Memory B cell (primary cell): ENCODE measurements around the gene ACVR1.

Source experiments
- ATAC-seq: fragments of 150-1000 bp; cut with Tn5 transposase; 2 replicates; pipeline ENCODE4 v1.10.0; 2021; ENCODE audit warnings: low read depth, mild to moderate bottlenecking, moderate library complexity
- DNase-seq, 2 donors: peaks; one replicate each; pipeline ENCODE4 v3.0.0; 2022; ENCODE audit warnings: low spot score in 2 of 2
- H3K27ac Mint-ChIP-seq: one replicate; pipeline ENCODE4 v1.8.0; 2022; ENCODE audit warnings: mild to moderate bottlenecking, moderate library complexity, mixed read lengths
- H3K27me3 Mint-ChIP-seq: one replicate; pipeline ENCODE4 v1.8.0; 2022; ENCODE audit warnings: mixed read lengths
- H3K36me3 Mint-ChIP-seq: one replicate; pipeline ENCODE4 v1.8.0; 2022; ENCODE audit warnings: mild to moderate bottlenecking, mixed read lengths
- H3K4me1 Mint-ChIP-seq: one replicate; pipeline ENCODE4 v1.8.0; 2022; ENCODE audit warnings: mixed read lengths
- H3K4me3 Mint-ChIP-seq: one replicate; pipeline ENCODE4 v1.8.0; 2022; ENCODE audit warnings: mild to moderate bottlenecking, moderate library complexity, mixed read lengths
- H3K9me3 Mint-ChIP-seq: one replicate; pipeline ENCODE4 v1.8.0; 2022; ENCODE audit warnings: mixed read lengths

Gene ACVR1

DNA sequence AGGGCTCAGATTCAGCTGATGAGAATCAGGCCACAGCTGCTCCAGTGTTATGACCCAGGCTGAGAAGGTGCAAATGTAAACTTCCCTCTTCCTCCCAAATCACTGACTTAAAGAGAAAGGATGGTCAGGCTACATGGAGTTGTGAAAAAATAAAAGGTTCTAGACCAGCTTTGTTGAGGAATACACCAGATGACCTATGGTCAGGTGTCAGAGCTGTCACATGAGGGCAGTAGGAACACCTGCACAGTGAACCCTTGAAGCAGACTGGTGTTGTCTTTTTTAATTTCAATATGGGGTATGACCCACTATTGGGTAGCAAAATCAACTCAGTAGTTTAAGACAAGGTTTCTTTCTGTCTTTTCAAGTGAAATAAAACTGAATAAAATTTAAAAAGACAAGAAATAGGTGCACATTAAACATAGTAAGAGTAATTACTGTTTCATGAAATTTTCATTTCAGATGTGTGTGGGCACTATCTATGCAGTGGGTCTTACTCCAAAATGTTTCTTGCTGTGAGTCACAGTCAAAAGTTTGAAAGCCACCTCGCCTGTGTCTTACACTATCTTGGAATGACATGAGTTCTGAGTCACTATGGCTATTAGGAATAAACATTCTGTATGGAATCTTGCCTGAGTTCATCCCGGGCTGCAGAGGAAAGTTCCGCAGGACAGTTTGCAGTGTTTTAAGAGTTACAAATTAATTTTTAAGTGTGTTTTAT is 83.6 kb downstream of the ACVR1 start:
- no peak for DNase-seq

DNA sequence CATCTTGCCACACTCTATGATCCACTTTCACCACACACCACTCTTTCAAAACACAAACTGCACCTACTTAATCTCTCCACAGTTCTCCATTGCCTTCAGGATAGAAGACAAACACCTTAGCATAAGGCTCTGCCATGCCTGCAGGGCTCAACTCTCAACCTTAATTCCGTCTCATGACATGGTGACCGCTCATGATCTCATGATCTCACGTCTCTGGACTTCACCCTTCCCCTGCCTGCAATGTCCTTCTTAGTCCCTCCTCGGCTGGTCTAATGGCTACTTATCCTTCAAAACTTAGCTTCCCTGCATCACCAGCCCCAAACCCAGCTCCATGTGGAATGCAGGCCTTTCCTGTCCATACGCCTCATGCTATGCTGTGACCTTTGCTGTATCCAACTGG is 85.3 kb downstream of the ACVR1 start:
- no peaks in the 10 kb centered on the region for H3K4me1 Mint-ChIP-seq
- no peaks in the 10 kb centered on the region for H3K9me3 Mint-ChIP-seq
- no peak for DNase-seq
- ATAC-seq, result no peak
- H3K27me3 Mint-ChIP-seq, result no peaks in the 10 kb centered on the region
- no peak overlapping the region for H3K4me3 Mint-ChIP-seq
- no peak overlapping the region for H3K27ac Mint-ChIP-seq
- no peaks in the 10 kb centered on the region for H3K36me3 Mint-ChIP-seq

More for the DNA sequence above, 83.6 kb downstream of the ACVR1 start:
- H3K4me1 Mint-ChIP-seq, result no peaks in the 10 kb centered on the region
- no peak overlapping the region for H3K27ac Mint-ChIP-seq
- H3K4me3 Mint-ChIP-seq, result no peak overlapping the region
- H3K9me3 Mint-ChIP-seq, result no peaks in the 10 kb centered on the region
- H3K27me3 Mint-ChIP-seq, result no peaks in the 10 kb centered on the region
- no peaks in the 10 kb centered on the region for H3K36me3 Mint-ChIP-seq
- ATAC-seq, result no peak

DNA sequence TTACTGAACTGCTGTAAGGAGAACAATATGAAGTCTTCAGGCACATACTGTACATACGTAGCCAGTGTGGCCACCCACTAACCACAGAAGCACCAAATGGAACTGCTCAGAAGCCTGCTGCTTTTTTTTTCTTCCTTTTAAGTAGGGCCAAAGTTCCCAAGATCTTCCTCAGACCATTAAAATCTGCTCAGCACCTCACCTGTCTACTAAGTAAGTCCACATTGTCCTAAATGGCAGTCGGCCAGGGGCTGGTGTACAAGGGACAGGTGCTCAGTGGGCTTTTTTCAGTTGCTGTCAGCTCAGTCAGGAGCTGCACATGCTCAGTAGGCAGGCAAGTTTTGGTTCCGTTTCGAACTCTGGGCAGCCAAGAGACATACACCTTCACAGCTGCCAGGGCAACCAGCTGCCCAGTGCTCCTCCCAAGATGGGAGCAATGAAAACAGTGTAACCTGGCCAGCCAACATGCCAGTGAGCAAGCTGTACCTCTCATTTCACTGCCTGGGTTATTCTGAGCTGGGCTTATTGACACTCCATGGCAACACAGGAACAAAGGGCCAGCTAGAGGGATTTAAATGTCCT is 86.1 kb downstream of the ACVR1 start:
- no peaks in the 10 kb centered on the region for H3K9me3 Mint-ChIP-seq
- H3K27me3 Mint-ChIP-seq, result no peaks in the 10 kb centered on the region
- no peak overlapping the region for H3K27ac Mint-ChIP-seq
- ATAC-seq (no peak), DNase-seq (no peak)
- no peaks in the 10 kb centered on the region for H3K4me1 Mint-ChIP-seq
- H3K4me3 Mint-ChIP-seq, result no peak overlapping the region
- no peaks in the 10 kb centered on the region for H3K36me3 Mint-ChIP-seq

DNA sequence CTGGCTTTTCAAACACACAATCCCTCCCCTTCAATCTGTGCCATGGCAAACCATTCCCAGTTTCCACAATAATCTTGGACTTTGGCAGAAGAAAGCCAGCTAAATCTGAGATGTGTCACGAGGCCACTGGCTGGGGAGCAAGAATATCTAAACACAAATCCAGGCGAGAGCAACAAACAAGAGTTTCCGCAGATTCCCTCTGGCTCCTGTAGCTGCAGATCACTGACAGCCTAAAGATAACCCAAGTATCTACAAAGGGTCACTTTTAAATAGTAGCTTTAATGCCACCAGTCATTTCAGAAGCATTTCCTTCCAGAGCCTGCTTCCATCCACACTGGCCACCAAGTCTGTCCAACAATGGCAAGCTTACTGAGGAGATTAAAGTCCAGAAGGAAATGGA is 86.9 kb downstream of the ACVR1 start:
- Mint-ChIP-seq H3K9me3 (no peaks in the 10 kb centered on the region), H3K27me3 (no peaks in the 10 kb centered on the region), H3K27ac (peak overlapping the region; percentile 3), H3K36me3 (no peaks in the 10 kb centered on the region), H3K4me3 (no peak overlapping the region), H3K4me1 (no peaks in the 10 kb centered on the region)
- DNase-seq, result no peak
- ATAC-seq, result no peak

DNA sequence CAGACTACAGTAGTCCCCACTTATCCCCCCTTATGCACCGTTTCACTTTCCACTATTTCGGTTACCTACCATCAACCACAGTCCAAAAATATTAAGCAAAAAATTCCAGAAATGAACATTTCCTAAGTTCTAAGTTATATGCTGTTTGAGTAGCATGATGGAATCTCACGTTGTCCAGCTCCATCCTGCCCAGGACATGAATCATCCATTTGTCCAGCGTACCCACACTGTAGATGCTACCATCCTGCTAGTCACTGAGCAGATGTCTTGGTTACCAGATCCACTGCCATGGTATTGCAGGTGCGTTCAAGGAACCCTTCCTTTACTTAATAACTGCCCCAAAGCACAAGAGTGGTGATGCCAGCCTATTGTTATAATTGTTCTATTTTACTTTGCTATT is 87.9 kb downstream of the ACVR1 start:
- Mint-ChIP-seq H3K4me3 (no peak overlapping the region), H3K4me1 (no peaks in the 10 kb centered on the region), H3K9me3 (no peaks in the 10 kb centered on the region), H3K27ac (no peak overlapping the region), H3K36me3 (no peaks in the 10 kb centered on the region), H3K27me3 (no peaks in the 10 kb centered on the region)
- ATAC-seq, result no peak
- DNase-seq, result no peak

DNA sequence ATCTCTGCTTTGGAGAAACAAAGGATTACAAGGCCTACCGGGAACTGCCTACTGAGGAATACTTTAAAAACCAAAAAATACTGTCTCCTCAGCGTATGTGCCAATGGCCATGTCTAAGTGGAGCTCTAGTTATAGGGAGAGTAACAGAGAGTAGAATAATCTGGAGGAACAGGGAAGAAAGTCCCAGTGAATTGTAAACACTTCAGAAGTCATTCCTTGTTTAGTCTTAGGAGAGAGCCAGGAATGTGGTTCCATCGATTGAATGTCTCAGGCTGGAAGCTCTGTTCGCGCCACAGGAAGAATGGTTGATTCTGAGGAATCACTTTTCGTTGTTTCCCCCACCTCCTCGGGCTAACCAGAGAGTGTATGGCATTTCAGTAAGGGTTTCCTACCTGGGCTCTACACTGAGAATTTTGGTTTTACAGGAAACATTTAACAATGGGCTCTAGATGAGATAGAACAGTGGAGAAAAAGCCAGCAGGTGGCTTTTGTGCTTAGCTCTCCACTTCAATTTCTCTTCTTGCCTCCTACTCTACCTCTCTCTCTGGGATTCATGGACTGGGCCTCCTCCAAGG is 88.7 kb downstream of the ACVR1 start:
- no peaks in the 10 kb centered on the region for H3K4me1 Mint-ChIP-seq
- DNase-seq (no peak), ATAC-seq (no peak)
- no peaks in the 10 kb centered on the region for H3K36me3 Mint-ChIP-seq
- no peaks in the 10 kb centered on the region for H3K27me3 Mint-ChIP-seq
- H3K4me3 Mint-ChIP-seq, result no peak overlapping the region
- H3K9me3 Mint-ChIP-seq, result no peaks in the 10 kb centered on the region
- H3K27ac Mint-ChIP-seq, result no peak overlapping the region

DNA sequence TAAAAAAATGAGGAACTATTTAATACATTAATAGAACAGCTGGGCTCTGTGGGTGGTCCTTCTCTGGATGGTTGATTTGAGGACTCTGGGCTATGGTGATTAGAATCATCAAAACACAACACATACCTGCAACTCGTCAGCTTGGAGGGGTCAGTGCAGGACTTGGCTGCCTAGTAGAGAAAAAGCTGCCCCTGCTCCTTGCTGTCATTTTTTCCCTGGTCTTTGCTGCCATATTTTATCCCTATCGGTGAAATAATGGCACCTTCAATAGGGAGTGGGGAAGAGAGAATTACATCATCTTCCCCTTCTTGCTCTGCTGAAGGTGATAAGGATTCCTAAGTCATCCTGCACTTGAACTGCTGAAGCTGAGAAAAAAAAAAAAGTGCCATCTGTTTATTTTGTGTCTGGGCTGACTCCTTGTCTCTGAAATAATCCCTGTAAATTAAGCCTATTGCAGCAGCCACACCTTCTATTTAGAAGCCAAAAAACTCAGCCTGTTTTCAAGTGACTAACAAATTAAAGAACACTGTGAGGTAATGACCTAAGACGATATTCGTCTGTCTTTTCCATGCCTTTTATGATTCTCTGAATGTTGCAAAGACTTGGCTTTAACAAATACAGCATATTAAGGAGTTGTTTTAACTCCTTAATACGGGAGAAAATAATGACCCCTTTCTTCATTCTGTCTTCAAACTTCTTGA is 89.3 kb downstream of the ACVR1 start:
- ATAC-seq, result no peak
- Mint-ChIP-seq H3K27ac (no peak overlapping the region), H3K27me3 (no peaks in the 10 kb centered on the region), H3K4me3 (no peak overlapping the region), H3K9me3 (no peaks in the 10 kb centered on the region), H3K36me3 (no peaks in the 10 kb centered on the region), H3K4me1 (no peaks in the 10 kb centered on the region)
- DNase-seq, result no peak

DNA sequence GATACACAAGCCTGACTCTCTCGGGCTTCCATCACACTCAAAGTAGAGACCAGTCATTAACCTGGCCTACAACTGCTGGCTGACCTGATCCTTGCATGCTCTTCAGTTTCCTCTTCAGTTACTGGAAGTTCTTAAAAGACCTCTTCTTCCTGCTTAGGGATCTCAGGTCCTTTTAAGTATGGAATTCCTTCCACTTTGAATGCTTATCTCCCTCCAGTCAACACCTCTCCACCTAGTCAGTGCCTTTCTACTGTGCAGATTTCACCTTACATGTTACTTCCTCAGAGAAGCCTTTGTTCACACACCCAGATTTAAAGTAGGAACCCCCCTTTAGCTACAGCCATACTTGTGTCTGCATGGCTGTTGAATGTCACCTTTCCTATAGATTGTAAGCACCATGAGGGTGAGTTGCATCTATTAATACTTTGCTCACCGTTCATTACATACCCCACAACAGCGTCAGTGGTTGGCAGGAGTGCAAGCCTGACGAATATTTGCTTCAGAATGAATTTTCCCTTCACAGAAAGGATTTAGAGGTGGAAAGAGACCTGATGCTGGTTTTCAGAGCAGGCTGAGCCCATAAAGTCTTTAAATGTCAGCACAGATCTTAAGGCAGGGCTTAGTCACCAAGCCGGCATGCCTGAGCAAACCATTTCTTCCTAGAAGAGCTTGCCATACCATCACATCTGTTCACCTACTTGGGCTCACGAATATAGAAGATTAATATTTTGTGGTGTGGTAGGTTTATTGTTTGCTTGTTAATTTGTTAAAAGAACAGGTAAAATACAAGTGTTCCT is 90.1 kb downstream of the ACVR1 start:
- no peaks in the 10 kb centered on the region for H3K4me1 Mint-ChIP-seq
- ATAC-seq, result no peak
- no peaks in the 10 kb centered on the region for H3K9me3 Mint-ChIP-seq
- H3K27me3 Mint-ChIP-seq, result no peaks in the 10 kb centered on the region
- H3K4me3 Mint-ChIP-seq, result no peak overlapping the region
- no peaks in the 10 kb centered on the region for H3K36me3 Mint-ChIP-seq
- no peak for DNase-seq
- H3K27ac Mint-ChIP-seq, result no peak overlapping the region

DNA sequence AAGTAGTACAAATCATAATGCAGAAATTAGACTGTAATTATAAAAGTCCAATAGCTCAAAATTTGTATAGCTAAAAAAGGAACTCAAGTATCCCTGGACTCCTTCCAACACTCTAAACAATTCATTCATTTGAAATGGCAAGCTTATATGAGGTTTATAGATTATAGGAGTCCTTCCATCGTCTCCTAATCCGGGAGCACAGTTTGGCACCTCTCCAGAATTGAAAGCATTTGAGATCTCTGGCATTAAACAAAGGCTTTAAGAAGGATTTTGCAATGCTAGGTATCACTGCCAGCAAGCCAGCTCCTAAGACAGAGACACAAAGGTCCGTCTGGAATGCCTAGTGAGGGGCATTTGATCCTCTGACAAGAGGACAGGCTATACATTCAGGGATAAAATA is 90.9 kb downstream of the ACVR1 start:
- peaks cover under 1% of the 10 kb centered on the region for H3K36me3 Mint-ChIP-seq
- H3K4me1 Mint-ChIP-seq, result no peaks in the 10 kb centered on the region
- H3K4me3 Mint-ChIP-seq, result no peak overlapping the region
- H3K27ac Mint-ChIP-seq, result no peak overlapping the region
- ATAC-seq (no peak), DNase-seq (no peak)
- H3K27me3 Mint-ChIP-seq, result no peaks in the 10 kb centered on the region
- H3K9me3 Mint-ChIP-seq, result no peaks in the 10 kb centered on the region

DNA sequence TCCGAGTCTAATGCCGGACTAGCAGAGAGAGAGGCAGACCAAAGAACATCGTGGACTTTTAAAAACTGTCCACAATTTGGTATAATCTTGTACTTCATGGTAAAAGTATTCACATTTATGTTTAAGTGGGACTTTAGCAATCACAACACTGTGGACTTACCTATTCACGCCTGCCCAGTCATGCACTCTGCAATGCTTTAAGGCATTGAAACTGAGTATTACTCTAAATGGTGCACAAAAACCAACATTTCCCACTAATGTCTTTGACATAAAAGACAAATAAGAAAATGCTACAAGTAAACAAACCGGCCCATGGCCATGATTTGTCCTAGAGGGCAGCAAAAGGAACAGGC is 91.3 kb downstream of the ACVR1 start:
- no peak for ATAC-seq
- H3K4me3 Mint-ChIP-seq, result no peak overlapping the region
- DNase-seq, result no peak
- H3K4me1 Mint-ChIP-seq, result no peaks in the 10 kb centered on the region
- H3K36me3 Mint-ChIP-seq, result peaks cover 3% of the 10 kb centered on the region
- H3K27ac Mint-ChIP-seq, result no peak overlapping the region
- H3K27me3 Mint-ChIP-seq, result no peaks in the 10 kb centered on the region
- no peaks in the 10 kb centered on the region for H3K9me3 Mint-ChIP-seq

DNA sequence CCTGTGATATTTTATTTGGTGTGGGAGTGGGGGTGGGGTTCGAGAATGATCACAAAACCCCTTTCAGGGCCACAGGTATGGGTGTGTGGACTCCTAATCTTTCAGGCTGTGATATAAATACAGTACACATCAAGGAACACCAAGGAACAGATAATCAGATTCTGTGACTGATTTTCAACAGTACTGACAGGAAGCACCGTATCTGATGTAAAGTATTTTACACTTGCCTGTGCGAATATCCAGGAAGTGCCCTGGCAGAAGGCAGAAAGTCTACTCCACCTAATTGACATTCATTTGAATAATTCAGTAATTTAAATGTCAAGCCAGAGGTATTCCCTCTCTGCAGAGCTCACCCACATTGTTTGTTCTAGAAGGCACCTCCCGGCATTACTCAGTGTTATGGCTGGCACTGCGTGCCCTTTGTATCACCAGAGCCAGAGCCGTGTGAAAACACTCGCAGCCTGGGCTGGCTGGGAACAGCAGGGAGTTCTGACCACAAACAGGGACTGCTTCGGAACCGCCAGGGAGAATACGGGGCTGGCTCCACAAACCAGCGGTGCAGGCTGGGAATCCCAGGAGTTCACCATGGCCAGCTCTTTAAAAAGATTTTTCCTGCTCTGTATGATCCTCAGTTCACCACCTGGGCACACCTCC is 91.8 kb downstream of the ACVR1 start:
- no peak overlapping the region for H3K4me3 Mint-ChIP-seq
- no peak overlapping the region for H3K27ac Mint-ChIP-seq
- no peaks in the 10 kb centered on the region for H3K27me3 Mint-ChIP-seq
- H3K4me1 Mint-ChIP-seq, result no peaks in the 10 kb centered on the region
- ATAC-seq (no peak), DNase-seq (no peak)
- no peaks in the 10 kb centered on the region for H3K9me3 Mint-ChIP-seq
- peaks cover 5% of the 10 kb centered on the region for H3K36me3 Mint-ChIP-seq

DNA sequence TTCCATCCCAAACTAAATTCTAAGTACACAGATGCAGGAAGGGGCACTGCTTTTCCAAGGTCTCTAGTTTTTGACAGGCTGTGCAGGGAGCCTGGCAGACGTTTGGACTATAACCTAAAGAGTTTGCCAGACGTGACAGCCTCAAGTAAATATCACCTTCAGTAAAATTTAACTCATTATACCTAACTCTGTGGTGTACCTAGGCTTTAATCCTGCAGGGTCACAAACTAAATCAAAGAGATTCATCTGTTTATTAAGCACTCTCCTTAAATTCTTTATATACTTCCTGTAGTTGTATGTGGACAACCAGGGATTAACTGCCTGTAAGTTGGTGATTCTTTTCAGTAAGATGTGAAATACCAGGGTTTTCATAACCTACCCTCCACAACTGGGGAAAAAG is 92.9 kb downstream of the ACVR1 start:
- Mint-ChIP-seq H3K4me1 (no peaks in the 10 kb centered on the region), H3K27ac (no peak overlapping the region), H3K27me3 (no peaks in the 10 kb centered on the region), H3K4me3 (no peak overlapping the region), H3K9me3 (no peaks in the 10 kb centered on the region), H3K36me3 (peaks cover 7% of the 10 kb centered on the region)
- DNase-seq (no peak), ATAC-seq (no peak)

DNA sequence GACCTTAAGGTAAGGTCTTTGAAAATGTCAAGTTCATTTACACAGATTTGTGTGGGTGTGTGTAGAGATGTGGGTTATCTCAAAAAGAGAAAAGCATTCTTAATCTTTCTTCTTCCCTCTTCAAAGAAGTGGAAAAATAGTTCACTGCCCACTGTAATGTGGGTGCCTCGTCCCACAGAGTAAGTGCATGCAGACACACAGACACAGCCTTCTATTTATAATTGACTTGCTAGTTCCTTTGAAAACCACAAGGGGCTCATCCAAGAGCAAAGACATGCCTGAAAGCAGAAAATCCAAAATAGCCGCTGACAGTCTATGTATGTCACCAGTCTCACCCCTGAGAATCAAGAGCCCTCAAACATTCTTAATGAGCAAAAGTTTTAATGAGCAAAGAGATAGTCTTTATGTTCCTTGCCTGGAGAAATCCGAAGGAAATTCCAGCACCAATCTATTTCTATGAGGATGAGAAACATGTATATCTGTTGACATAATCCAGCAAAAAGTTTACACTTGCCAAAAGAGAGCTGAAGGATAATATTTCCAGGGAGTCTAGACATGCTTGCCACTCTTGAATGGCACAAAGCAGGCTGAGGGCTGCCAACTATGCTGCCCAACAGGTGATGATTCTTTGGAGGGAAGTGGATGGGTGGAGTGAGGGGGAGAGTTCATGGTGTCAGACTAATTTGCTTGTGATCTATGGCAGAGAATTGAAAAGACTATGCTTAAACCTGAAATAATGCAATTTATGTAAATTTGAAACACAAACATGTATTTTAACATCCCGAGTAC is 93.9 kb downstream of the ACVR1 start:
- H3K27me3 Mint-ChIP-seq, result no peaks in the 10 kb centered on the region
- no peak overlapping the region for H3K4me3 Mint-ChIP-seq
- H3K4me1 Mint-ChIP-seq, result no peaks in the 10 kb centered on the region
- H3K9me3 Mint-ChIP-seq, result no peaks in the 10 kb centered on the region
- H3K27ac Mint-ChIP-seq, result no peak overlapping the region
- DNase-seq, result no peak
- ATAC-seq, result no peak
- H3K36me3 Mint-ChIP-seq, result peaks cover 7% of the 10 kb centered on the region
